ENCODE measurements around the gene SLC16A2.

Gene SLC16A2

GRCh38 chrX:74540635-74541249 is 119.4 kb downstream of the SLC16A2 start:
- no peak for DNase-seq

- DNase-seq: no peak
Observed at GRCh38 chrX:74545880-74546523, 124.7 kb downstream of the SLC16A2 start.

GRCh38 chrX:74546984-74547383 is 125.7 kb downstream of the SLC16A2 start:
- no peak for DNase-seq

GRCh38 chrX:74550295-74550802 is 129.1 kb downstream of the SLC16A2 start:
- peak; percentile 85 for DNase-seq

GRCh38 chrX:74551934-74552333 is 130.6 kb downstream of the SLC16A2 start:
- no peak for DNase-seq

GRCh38 chrX:74557378-74557777 is 136.1 kb downstream of the SLC16A2 start:
- no peak for DNase-seq

- no peak for DNase-seq
Observed at GRCh38 chrX:74578137-74578536, 156.8 kb downstream of the SLC16A2 start.

GRCh38 chrX:74579597-74580198 is 158.4 kb downstream of the SLC16A2 start:
- no peak for DNase-seq

Measured in left hindlimb (tissue), 1 donor.